GM21423 (cell line): Measurements from ENCODE around the gene PRTN3.

ENCODE experiments used
- ATAC-seq: cut with Tn5 transposase; IDR thresholded peaks from one replicate; pipeline ENCODE4 v1.9.1; 2021; ENCODE audit warnings: mild to moderate bottlenecking, moderate library complexity; ENCODE audit not compliant: unreplicated experiment

The PRTN3 gene

DNA sequence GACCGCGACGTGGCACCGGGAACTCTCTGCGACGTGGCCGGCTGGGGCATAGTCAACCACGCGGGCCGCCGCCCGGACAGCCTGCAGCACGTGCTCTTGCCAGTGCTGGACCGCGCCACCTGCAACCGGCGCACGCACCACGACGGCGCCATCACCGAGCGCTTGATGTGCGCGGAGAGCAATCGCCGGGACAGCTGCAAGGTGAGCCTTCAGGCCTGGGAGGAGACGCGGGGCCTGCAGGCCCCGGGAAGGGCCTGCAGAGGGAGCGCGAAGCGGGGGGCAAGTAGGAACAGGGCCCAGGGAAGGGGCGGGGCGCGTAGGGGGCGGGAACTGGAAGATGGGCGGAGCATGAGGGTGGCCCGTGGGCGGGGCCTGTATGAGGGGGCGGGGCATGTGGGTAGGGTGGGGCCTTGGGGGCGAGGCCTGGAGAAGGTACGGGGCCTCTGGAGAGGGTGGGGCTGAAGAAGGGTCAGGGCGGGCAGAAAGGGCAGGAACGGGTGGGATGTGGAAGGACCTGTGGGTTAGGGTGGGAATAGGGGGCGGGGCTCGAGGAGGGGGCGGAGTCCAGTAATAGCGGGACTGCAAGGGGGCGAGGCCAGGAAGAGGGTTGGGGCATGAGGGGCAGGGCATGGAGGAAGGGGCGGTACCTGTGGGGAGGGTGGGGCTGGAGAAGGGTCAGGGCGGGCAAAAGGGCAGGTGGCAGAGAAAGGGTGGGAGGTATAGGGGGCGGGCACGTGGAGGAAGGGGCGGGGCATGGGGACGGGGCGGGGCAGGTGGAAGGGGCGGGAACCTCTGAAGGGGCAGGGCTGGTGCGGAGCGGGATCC, 21.2 kb downstream of the PRTN3 start:
- no peak for ATAC-seq

DNA sequence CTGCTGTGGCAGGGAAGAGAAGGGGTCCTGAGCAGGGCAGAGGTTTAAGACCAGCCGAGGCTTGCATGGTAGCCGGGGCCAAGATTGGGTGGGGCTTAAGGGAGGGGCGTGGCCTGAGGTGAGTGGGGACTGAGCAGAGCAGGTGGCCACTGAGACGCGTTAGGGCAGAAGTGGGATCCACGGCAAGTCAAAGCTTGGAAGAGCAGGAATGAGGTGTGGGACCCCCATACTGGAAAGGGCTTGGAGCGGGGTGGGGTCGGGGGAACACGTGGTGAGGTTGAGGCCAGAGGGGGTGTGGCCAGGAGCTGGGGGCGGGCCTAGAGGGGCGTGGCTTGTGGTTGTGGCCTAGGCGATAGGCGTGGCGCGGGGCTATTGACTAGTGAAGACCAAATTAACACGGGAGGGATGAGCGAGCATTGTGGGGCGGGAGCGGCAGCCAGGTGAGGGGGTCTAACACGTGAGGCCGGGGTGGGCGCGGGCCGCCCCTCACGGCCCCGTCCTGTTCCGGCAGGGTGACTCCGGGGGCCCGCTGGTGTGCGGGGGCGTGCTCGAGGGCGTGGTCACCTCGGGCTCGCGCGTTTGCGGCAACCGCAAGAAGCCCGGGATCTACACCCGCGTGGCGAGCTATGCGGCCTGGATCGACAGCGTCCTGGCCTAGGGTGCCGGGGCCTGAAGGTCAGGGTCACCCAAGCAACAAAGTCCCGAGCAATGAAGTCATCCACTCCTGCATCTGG, 21.9 kb downstream of the PRTN3 start:
- ATAC-seq: no peak

- no peak for ATAC-seq
Measured at GRCh38 chr19:863315-863620, 22.5 kb downstream of the PRTN3 start.

DNA sequence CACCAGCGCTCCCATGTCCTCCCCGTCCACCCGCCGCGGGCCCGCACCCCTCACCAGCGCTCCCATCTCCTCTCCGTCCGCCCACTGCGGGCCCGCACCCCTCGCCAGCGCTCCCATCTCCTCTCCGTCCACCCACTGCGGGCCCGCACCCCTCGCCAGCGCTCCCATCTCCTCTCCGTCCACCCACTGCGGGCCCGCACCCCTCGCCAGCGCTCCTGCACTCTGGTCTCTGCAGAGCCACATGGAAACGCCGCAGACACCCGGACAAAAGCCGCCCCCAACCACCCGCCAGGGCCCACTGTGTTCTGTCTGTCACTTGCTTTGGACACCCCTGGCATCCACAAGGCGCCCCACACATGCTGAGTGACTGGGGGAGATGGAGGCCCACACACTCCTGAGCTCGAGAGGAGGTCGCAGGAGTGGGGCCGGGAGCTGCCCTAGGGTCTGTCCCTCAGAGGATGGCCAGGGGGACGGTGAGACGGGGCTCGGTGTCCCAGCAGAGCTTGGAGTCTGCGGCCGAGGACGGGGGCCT, 26.0 kb downstream of the PRTN3 start:
- ATAC-seq: no peak

DNA sequence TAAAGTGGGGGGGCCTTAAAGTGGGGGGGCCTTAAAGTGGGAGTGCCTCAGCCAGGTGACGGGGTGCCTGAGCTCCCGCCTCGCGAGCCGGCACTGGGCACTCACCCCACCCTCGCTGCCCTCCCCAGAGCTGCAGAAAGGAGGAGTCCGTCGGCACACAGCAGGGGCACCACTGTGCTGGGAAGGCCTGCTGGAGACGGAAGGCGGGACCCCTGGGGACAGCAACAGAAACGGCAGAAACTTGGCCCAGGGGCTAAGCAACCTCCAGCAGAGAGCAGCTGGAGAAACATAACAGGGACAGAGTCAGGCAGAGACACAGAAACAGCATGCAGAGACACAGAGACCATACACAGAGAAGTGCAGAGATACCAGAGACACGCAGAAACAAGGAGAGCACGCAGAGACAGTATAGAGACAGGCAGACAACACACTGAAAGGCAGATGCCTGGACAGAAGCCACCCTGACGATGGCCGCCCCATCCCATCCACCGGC, 26.5 kb downstream of the PRTN3 start:
- no peak for ATAC-seq

GRCh38 chr19:867855-868457, 27.2 kb downstream of the PRTN3 start:
- ATAC-seq: no peak

- no peak for ATAC-seq
Measured at GRCh38 chr19:868458-869244, 27.9 kb downstream of the PRTN3 start.

GRCh38 chr19:869245-870177, 28.7 kb downstream of the PRTN3 start:
- no peak for ATAC-seq

- ATAC-seq: no peak
Measured at GRCh38 chr19:870314-870713, 29.5 kb downstream of the PRTN3 start.

GRCh38 chr19:870963-871401, 30.2 kb downstream of the PRTN3 start:
- ATAC-seq: no peak

GRCh38 chr19:871446-872265, 30.9 kb downstream of the PRTN3 start:
- ATAC-seq: no peak

DNA sequence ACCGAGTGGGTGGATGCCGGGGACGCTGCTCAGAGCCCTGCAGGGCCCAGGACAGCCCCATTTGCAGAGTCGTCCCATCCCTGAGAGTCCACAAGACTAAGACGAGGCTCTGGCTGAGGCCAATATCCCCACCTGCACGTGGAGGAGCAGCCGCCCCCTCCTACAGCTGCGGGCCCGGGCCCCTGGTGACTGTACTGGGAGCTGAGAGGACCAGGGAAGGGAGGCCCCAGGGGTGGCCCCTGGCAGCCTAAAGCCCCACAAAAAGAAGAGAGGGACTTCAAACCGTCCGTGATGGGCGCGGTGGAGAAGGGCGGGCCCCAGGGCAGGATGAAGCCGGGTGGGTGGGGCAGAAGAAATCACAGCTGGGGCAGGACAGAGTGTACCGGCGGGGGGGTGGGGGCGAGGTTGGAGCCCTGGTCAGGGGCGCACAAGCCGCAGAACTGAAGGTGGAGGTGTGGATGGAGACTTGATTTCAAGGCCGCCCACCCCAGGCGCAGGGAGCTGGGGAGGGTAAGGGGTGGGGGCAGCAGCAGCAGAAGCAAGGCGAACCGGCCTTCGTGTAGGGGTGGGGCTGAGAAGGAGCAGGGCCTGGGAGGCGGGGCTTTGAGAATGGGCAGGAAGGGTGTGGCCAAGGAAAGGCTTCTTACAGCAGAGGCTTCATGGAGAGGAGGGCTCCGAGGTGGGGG, 31.6 kb downstream of the PRTN3 start:
- no peak for ATAC-seq

DNA sequence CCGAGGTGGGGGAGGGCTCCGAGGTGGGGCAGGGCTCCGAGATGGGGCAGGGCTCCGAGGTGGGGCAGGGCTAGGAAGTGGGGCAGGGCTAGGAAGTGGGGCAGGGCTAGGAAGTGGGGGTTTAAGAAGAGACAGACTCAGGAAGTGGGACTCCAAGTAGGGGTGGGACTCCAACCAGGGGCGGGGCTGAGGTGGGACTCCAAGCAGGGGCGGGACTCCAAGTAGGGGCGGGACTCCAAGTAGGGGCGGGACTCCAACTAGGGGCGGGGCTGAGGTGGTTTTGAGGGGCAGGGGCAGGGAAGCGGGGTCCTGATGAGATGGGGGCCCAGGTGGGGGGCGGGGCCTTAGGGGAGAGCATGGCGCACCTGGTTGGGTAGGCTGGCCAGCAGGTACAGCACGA, 32.3 kb downstream of the PRTN3 start:
- ATAC-seq: no peak

GRCh38 chr19:873561-874041, 32.8 kb downstream of the PRTN3 start:
- no peak for ATAC-seq

GRCh38 chr19:875265-875879, 34.6 kb downstream of the PRTN3 start:
- no peak for ATAC-seq

DNA sequence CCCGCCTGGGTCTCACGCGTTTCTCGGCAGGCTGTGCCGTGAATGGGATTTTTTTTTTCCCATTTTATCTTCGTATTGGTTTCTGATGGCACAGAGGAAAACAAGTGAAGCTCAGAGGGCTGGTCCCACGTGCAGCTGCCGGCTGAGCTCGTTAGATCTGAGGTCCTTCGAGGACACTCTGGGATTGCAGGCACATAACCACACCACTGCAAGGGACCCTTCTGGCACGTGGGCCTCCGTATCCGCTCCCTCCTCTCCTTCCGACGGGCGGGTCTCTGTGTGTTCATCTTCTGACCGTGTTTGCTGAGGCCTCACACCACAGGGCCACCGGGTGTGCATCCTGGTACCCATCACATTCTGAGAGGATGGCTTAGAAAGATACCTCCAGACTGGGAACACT, 35.3 kb downstream of the PRTN3 start:
- ATAC-seq: no peak

DNA sequence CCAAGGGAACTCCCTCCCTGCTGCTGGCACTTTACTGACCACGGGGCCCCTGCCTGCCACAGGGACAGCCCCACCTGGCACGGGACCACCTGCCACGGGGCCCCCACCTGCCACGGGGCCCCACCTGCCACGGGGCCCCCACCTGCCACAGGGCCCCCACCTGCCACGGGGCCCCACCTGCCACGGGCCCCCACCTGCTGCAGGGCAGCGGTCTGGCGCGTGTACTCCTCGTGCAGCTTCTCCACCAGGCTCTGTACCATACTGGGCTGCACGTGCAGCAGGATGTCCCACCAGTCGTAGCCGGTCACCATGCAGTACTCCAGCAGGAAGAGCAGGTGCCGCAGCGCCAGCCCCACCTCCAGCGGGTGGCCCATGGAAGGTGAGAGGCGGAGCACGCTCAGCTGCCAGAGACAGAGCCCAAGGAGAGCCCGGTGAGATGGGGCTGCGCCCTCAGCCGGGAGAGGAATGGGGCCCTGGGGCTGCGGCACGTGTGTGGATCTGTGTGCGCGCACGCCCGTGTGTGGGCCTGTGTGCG, 36.0 kb downstream of the PRTN3 start:
- ATAC-seq: no peak
